Heart left ventricle (tissue), 16 donors: ENCODE results near the gene COBL. TPM values are rescaled to one million over a fixed set of nuclear protein-coding genes. Genes with fewer than 3 reads are reported as not detected.

Experiments
- ATAC-seq, 4 donors: fragments of 200-7000 bp; cut with Tn5 transposase; one replicate each; pipeline ENCODE4 v1.9.1; 2020 to 2022; ENCODE audit warnings: moderate library complexity in 4 of 4, mild to moderate bottlenecking in 3 of 4, moderate number of reproducible peaks in 1 of 4
- DNase-seq, 5 donors: peaks; one replicate each; pipeline ENCODE4 v3.0.0-alpha.2; 2020
- H3K27ac ChIP-seq, 12 donors: fragments of 200-600 bp; sonication (generic) in 4 of 12; one replicate each; pipeline versions ENCODE4 v1.5.0 to v1.8.0; 2016 to 2022; ENCODE audit warnings: mild to moderate bottlenecking in 2 of 12
- H3K27me3 ChIP-seq, 9 donors: fragments of 200-600 bp; sonication (generic) in 2 of 9; one replicate each; pipeline versions ENCODE4 v1.5.1 to v1.8.0; 2016 to 2022; ENCODE audit warnings: mild to moderate bottlenecking in 3 of 9
- H3K36me3 ChIP-seq, 9 donors: fragments of 200-600 bp; sonication (generic) in 2 of 9; one replicate each; pipeline versions ENCODE4 v1.5.0 to v1.8.0; 2018 to 2022; ENCODE audit warnings: mild to moderate bottlenecking in 2 of 9
- H3K4me1 ChIP-seq, 12 donors: fragments of 200-600 bp; sonication (generic) in 4 of 12; one replicate each; pipeline versions ENCODE4 v1.5.0 to v1.8.0; 2016 to 2022; ENCODE audit warnings: mild to moderate bottlenecking in 3 of 12
- H3K4me3 ChIP-seq, 12 donors: fragments of 200-600 bp; sonication (generic) in 4 of 12; one replicate each; pipeline versions ENCODE4 v1.5.0 to v1.8.0; 2017 to 2022; ENCODE audit warnings: mild to moderate bottlenecking in 9 of 12, moderate library complexity in 4 of 12
- H3K9me3 ChIP-seq, 12 donors: fragments of 200-600 bp; sonication (generic) in 4 of 12; one replicate each; pipeline versions ENCODE4 v1.5.0 to v1.8.0; 2016 to 2022; ENCODE audit warnings: mild to moderate bottlenecking in 1 of 12
- POLR2A ChIP-seq, 2 donors: fragments of 450-650 bp; IDR thresholded peaks; one replicate each; pipeline ENCODE4 v1.6.1; 2017; ENCODE audit warnings: antibody characterized with exemption in 2 of 2, mild to moderate bottlenecking in 2 of 2, moderate library complexity in 2 of 2
- WGBS, 4 donors: extraction: QIAGEN DNeasy Blood & Tissue Kit in 2 of 4; methylation state at CpG; one replicate each; pipeline versions ENCODE4 v1.1.5 to v1.1.7; 2013 to 2018; 5-methylcytosine and 5-hydroxymethylcytosine counted together
- intact Hi-C, 10 donors: fragments of 100-400 bp; cut with DNase I; formaldehyde crosslinking; loops; one replicate each; pipeline versions ENCODE4 v1.11.1 to v1.14.2; 2022
- polyA plus RNA-seq, 2 donors: library from polyadenylated mRNA; stranded (reverse); fragments of 200-250 nt; gene quantifications; one replicate each; pipeline ENCODE4 v1.2.3, GENCODE V29; 2013
- total RNA-seq, 9 donors: library from RNA; depleted of rRNA in 2 of 9; stranded (reverse); fragments of >200 nt in 2 of 9; fragmentation: NEBNext Ultra II Directional in 3 of 9; extraction: Animal tissue kit (Norgen Biotek cat#: 25700) in 3 of 9; gene quantifications; one replicate each; pipeline versions ENCODE4 v1.1.0 to v1.2.4, GENCODE V29; 2016 to 2023
- TF ChIP-seq, protein P1 (sequence below), 12 donors: fragments of 200-600 bp; sonication (generic) in 4 of 12; IDR thresholded peaks; one replicate each; pipeline versions ENCODE4 v1.5.0 to v1.8.0; 2018 to 2022; ENCODE audit warnings: antibody characterized with exemption in 12 of 12, mild to moderate bottlenecking in 5 of 12
- donor health status: ischemic (EF 13 %, LVEDD 7.1; RV severe dilation, severe dysfunction).
- donor health status: healthy with polysubstance abuse.
- donor health status: DM: no; HTN: yes; CAD: no.
- donor health status: DM: no; HTN: no; CAD: no.
- donor health status: ischemic (EF 25% LVEDD 6.9; RV normal size, moderate dysfunction).
- donor health status: ischemic (EF 25% LVEDD 5.7; RV mildly dilated, moderate dysfunction).
- donor health status: healthy.
- donor health status: DM: yes; HTN: yes; CAD: no.
- donor health status: ischemic (EF 35%, LVEDD 5.7; RV mildly dilated, moderate dysfunction).
- donor health status: nonischemic (EF 11% LVEDD 7.7; RV severe dilation, severe dysfunction).
- donor health status: DM: yes; HTN: yes; CAD: no.
- donor health status: PGD.
- donor health status: ischemic (EF 29% LVEDD 5.4; RV normal size, mild dysfunction).
- donor health status: nonischemic (EF 23%, LVEDD 6.1; RV moderate dilation, normal function).

COBL gene
- total and polyA plus RNA-seq, 11 donors = 25.9 to 123 (median 80.4) TPM

GRCh38 chr7:51324206-51324898 lies 7.7 kb upstream of the COBL start:
- no peak for ATAC-seq
- Histone ChIP-seq H3K27ac (no peak overlapping the region), H3K4me1 (no peaks in the 10 kb centered on the region), H3K36me3 (no peaks in the 10 kb centered on the region), H3K4me3 (no peak overlapping the region), H3K9me3 (no peaks in the 10 kb centered on the region), H3K27me3 (peaks cover 0 to 3% (median 0%) of the 10 kb centered on the region in 9 donors)
- WGBS, 4 donors = 83 to 88% (median 86%) methylated on average over 11 of the region's 11 CpGs
- DNase-seq = no peak
- intact Hi-C loops = no loop called here
- TF ChIP-seq, protein P1, sequence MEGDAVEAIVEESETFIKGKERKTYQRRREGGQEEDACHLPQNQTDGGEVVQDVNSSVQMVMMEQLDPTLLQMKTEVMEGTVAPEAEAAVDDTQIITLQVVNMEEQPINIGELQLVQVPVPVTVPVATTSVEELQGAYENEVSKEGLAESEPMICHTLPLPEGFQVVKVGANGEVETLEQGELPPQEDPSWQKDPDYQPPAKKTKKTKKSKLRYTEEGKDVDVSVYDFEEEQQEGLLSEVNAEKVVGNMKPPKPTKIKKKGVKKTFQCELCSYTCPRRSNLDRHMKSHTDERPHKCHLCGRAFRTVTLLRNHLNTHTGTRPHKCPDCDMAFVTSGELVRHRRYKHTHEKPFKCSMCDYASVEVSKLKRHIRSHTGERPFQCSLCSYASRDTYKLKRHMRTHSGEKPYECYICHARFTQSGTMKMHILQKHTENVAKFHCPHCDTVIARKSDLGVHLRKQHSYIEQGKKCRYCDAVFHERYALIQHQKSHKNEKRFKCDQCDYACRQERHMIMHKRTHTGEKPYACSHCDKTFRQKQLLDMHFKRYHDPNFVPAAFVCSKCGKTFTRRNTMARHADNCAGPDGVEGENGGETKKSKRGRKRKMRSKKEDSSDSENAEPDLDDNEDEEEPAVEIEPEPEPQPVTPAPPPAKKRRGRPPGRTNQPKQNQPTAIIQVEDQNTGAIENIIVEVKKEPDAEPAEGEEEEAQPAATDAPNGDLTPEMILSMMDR (IDR thresholded peaks at IDR 0.05) = no peak
- TF ChIP-seq POLR2A (IDR thresholded peaks at IDR 0.05) = no peak

GRCh38 chr7:51321961-51322515 lies 5.4 kb upstream of the COBL start:
- intact Hi-C loops = no loop called here
- ATAC-seq = no peak

DNA sequence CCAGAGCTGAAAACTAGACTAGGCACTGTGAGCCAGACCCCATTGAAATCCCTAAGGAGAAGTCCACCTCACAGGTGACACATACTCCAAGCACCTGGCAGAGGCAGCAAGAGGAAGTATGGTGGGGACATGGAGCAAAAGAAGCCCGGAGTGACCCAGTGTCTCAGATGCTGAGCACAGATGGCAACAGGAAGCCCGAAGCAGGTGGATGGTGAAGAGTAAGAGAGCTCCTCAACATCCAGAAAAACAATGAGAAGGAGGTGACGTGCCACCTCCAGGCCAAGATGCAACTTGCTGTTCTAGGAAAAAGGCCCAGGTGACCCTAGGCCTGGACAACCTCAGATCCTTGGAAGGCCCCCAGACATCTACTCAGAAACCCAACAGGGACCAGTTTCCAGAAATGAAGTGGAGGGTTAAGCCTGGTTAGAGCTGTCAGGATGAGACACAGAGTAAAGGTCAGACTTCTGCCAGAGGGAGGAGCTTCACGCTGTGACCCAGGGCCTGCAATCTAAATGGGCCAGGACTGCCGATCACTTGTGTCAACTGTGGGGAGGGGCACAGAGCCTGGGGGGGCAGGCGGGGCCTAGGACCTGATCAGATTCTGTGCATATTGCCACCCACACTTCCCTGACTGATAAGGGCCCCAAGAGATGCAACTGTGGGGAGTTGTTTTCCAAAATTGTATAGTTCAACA lies 2.4 kb upstream of the COBL start:
- ATAC-seq = no peak
- WGBS, 4 donors = 59 to 78% (median 75%) methylated on average over 5 to 6 of the region's 6 CpGs
- no peak for DNase-seq
- H3K4me1 ChIP-seq = peaks cover 0 to 29% (median 5%) of the 10 kb centered on the region in 12 donors
- H3K27ac ChIP-seq = no peak overlapping the region
- H3K4me3 ChIP-seq = no peak overlapping the region
- no peaks in the 10 kb centered on the region for H3K36me3 ChIP-seq
- H3K9me3 ChIP-seq = no peaks in the 10 kb centered on the region
- H3K27me3 ChIP-seq = peaks cover 0 to 40% (median 6%) of the 10 kb centered on the region in 9 donors
- intact Hi-C loops = loop anchor here in 3 of 10 donors (2.0 to 5.0 kb wide), 4 partner anchors 24 to 67 kb away; no protein-coding TSS in a partner anchor
- TF ChIP-seq POLR2A (IDR thresholded peaks at IDR 0.05) = no peak
- TF ChIP-seq, protein P1 (IDR thresholded peaks at IDR 0.05) = no peak

More at GRCh38 chr7:51321961-51322515, 5.4 kb upstream of the COBL start:
- DNase-seq = no peak
- Histone ChIP-seq H3K4me3 (no peak overlapping the region), H3K36me3 (no peaks in the 10 kb centered on the region), H3K9me3 (no peaks in the 10 kb centered on the region), H3K4me1 (peaks cover 0 to 7% (median 0%) of the 10 kb centered on the region in 12 donors), H3K27ac (no peak overlapping the region), H3K27me3 (peaks cover 0 to 15% (median 2%) of the 10 kb centered on the region in 9 donors)
- TF ChIP-seq, protein P1 (IDR thresholded peaks at IDR 0.05) = no peak
- no peak for TF ChIP-seq POLR2A (IDR thresholded peaks at IDR 0.05)
- 80 to 87% (median 82%) methylated on average over 11 of the region's 11 CpGs for WGBS, 4 donors

DNA sequence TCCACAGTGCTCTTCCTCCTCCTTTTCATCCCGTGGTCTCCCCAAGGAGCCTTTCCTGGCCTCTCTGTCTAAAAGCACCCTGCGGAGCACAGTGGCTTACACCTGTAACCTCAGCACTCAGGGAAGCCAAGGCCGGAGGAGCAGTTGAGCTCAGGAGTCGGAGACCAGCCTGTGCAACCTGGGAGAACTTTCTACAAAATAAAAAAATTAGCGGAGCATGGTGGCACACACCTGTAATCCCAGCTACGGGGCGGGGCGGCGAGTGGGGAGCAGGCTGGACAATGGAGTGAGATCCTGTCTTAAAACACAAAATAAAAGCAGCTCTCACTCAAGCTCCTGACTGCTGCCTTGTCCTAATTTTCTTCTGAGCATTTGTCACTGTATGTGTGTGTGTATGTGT lies 1.4 kb upstream of the COBL start:
- no peaks in the 10 kb centered on the region for H3K36me3 ChIP-seq
- intact Hi-C loops = loop anchor here in 3 of 10 donors (2.0 to 5.0 kb wide), 4 partner anchors 25 to 66 kb away; no protein-coding TSS in a partner anchor
- H3K27me3 ChIP-seq = peaks cover 0 to 43% (median 6%) of the 10 kb centered on the region in 9 donors
- peaks cover 0 to 29% (median 5%) of the 10 kb centered on the region in 12 donors for H3K4me1 ChIP-seq
- ATAC-seq = no peak
- 84 to 87% (median 85%) methylated on average over 8 to 9 of the region's 9 CpGs for WGBS, 4 donors
- DNase-seq = no peak
- no peak overlapping the region for H3K4me3 ChIP-seq
- no peak for TF ChIP-seq POLR2A (IDR thresholded peaks at IDR 0.05)
- no peak overlapping the region for H3K27ac ChIP-seq
- H3K9me3 ChIP-seq = no peaks in the 10 kb centered on the region
